Measurements from ENCODE around the gene TSEN15. TPM values are rescaled to one million over a fixed set of nuclear protein-coding genes. Genes with fewer than 3 reads are reported as not detected.

Gene TSEN15
- total and polyA plus RNA-seq, 2 of the 13 experiments (the other 11 are each of a cell fraction or from before 2014, with no cell fraction given) = 25.6 to 35.8 TPM

DNA sequence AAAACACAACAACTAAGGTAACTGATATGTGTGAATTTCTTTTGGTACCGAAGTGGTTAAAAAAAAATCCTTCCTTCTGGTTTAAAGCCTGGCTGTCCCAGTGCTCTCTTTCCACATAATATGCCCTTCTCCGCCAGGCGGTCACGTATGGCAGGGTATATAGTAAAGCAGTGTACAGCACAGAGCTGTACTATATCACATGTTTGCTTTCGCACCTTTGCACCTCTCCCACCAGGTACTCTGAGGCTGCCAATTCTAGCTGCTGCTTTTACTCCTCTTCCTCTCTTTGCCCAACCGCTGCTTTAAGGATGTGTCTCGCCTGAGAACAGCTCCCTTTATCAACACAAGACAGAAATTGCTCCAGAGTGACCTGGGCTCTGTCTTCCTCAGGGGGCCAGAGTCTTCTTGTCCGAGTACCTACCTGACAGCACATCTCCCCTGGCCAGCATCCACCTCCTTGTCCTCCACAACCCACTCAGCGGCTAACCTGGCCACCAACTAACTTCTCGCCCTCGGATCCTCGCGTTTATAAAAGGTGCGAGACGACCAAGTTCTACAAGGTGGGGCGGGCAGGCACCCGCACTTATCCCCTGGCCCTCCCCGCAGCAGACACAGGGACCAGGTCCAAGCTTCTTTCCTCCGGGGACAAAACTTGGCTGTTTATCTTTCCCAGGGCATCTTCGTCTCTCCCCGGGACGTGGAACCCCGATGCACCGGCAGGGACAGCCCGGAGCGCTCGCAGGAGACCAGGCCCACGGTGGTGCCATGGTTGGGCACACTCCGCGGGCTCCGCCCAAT lies 15.6 kb upstream of the TSEN15 start (continued):
- TF ChIP-seq ZNF782 (CRISPR knock-in tag; IDR thresholded peaks at IDR 0.05; ENCODE audit: borderline replicate concordance) (no peak), ZSCAN25 (CRISPR knock-in tag; IDR thresholded peaks at IDR 0.05) (no peak), EZH2 (conservative IDR thresholded peaks at IDR 0.05; ENCODE audit: low read depth, low read length) (no peak), NFIC (IDR thresholded peaks at IDR 0.05; ENCODE audit: low read length) (no peak), ZNF17 (CRISPR knock-in tag; IDR thresholded peaks at IDR 0.05) (no peak), ZNF746 (CRISPR knock-in tag; IDR thresholded peaks at IDR 0.05) (no peak), ZNF792 (CRISPR knock-in tag; IDR thresholded peaks at IDR 0.05) (0 out of 2 replicates have a peak, but pooled peaks have one; percentile 8), ZNF333 (CRISPR knock-in tag; IDR thresholded peaks at IDR 0.05; ENCODE audit: borderline replicate concordance) (no peak), ZNF768 (CRISPR knock-in tag; IDR thresholded peaks at IDR 0.05) (no peak), THYN1 (CRISPR knock-in tag; IDR thresholded peaks at IDR 0.05; ENCODE audit: borderline replicate concordance, low read depth) (no peak), ZNF772 (CRISPR knock-in tag; IDR thresholded peaks at IDR 0.05) (0 out of 2 replicates have a peak, but pooled peaks have one; percentile 23), ZNF350 (CRISPR knock-in tag; IDR thresholded peaks at IDR 0.05; ENCODE audit: borderline replicate concordance, low read depth) (no peak), ARNTL (CRISPR knock-in tag; IDR thresholded peaks at IDR 0.05) (no peak), CC2D1A (CRISPR knock-in tag; IDR thresholded peaks at IDR 0.05) (no peak), ZNF24 (IDR thresholded peaks at IDR 0.05) (no peak), ZKSCAN8 (CRISPR knock-in tag; IDR thresholded peaks at IDR 0.05; ENCODE audit: borderline replicate concordance) (no peak)
- TF ChIP-seq, protein P1, sequence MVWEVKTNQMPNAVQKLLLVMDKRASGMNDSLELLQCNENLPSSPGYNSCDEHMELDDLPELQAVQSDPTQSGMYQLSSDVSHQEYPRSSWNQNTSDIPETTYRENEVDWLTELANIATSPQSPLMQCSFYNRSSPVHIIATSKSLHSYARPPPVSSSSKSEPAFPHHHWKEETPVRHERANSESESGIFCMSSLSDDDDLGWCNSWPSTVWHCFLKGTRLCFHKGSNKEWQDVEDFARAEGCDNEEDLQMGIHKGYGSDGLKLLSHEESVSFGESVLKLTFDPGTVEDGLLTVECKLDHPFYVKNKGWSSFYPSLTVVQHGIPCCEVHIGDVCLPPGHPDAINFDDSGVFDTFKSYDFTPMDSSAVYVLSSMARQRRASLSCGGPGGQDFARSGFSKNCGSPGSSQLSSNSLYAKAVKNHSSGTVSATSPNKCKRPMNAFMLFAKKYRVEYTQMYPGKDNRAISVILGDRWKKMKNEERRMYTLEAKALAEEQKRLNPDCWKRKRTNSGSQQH (CRISPR knock-in tag; IDR thresholded peaks at IDR 0.05; ENCODE audit: low read depth) = no peak
- TF ChIP-seq, protein P2, sequence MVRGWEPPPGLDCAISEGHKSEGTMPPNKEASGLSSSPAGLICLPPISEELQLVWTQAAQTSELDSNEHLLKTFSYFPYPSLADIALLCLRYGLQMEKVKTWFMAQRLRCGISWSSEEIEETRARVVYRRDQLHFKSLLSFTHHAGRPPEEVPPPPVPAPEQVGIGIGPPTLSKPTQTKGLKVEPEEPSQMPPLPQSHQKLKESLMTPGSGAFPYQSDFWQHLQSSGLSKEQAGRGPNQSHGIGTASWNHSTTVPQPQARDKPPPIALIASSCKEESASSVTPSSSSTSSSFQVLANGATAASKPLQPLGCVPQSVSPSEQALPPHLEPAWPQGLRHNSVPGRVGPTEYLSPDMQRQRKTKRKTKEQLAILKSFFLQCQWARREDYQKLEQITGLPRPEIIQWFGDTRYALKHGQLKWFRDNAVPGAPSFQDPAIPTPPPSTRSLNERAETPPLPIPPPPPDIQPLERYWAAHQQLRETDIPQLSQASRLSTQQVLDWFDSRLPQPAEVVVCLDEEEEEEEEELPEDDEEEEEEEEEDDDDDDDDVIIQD (CRISPR knock-in tag; IDR thresholded peaks at IDR 0.05; ENCODE audit: low read depth) = no peak
- TF ChIP-seq, protein P3, sequence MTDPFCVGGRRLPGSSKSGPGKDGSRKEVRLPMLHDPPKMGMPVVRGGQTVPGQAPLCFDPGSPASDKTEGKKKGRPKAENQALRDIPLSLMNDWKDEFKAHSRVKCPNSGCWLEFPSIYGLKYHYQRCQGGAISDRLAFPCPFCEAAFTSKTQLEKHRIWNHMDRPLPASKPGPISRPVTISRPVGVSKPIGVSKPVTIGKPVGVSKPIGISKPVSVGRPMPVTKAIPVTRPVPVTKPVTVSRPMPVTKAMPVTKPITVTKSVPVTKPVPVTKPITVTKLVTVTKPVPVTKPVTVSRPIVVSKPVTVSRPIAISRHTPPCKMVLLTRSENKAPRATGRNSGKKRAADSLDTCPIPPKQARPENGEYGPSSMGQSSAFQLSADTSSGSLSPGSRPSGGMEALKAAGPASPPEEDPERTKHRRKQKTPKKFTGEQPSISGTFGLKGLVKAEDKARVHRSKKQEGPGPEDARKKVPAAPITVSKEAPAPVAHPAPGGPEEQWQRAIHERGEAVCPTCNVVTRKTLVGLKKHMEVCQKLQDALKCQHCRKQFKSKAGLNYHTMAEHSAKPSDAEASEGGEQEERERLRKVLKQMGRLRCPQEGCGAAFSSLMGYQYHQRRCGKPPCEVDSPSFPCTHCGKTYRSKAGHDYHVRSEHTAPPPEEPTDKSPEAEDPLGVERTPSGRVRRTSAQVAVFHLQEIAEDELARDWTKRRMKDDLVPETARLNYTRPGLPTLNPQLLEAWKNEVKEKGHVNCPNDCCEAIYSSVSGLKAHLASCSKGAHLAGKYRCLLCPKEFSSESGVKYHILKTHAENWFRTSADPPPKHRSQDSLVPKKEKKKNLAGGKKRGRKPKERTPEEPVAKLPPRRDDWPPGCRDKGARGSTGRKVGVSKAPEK (CRISPR knock-in tag; IDR thresholded peaks at IDR 0.05; ENCODE audit: borderline replicate concordance) = no peak
- TF ChIP-seq, protein P4, sequence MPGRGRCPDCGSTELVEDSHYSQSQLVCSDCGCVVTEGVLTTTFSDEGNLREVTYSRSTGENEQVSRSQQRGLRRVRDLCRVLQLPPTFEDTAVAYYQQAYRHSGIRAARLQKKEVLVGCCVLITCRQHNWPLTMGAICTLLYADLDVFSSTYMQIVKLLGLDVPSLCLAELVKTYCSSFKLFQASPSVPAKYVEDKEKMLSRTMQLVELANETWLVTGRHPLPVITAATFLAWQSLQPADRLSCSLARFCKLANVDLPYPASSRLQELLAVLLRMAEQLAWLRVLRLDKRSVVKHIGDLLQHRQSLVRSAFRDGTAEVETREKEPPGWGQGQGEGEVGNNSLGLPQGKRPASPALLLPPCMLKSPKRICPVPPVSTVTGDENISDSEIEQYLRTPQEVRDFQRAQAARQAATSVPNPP (CRISPR knock-in tag; IDR thresholded peaks at IDR 0.05) = no peak
- TF ChIP-seq, protein P5, sequence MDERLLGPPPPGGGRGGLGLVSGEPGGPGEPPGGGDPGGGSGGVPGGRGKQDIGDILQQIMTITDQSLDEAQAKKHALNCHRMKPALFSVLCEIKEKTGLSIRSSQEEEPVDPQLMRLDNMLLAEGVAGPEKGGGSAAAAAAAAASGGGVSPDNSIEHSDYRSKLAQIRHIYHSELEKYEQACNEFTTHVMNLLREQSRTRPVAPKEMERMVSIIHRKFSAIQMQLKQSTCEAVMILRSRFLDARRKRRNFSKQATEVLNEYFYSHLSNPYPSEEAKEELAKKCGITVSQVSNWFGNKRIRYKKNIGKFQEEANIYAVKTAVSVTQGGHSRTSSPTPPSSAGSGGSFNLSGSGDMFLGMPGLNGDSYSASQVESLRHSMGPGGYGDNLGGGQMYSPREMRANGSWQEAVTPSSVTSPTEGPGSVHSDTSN (CRISPR knock-in tag; IDR thresholded peaks at IDR 0.05) = no peak
- TF ChIP-seq, protein P6, sequence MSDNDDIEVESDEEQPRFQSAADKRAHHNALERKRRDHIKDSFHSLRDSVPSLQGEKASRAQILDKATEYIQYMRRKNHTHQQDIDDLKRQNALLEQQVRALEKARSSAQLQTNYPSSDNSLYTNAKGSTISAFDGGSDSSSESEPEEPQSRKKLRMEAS (IDR thresholded peaks at IDR 0.05) = peak; percentile 56; the same call in 1 of the 2 replicates

Measured in HepG2 (cell line).